Panc1 (cell line): ENCODE results near the gene MAGI3. TPM values are rescaled to one million over a fixed set of nuclear protein-coding genes. Genes with fewer than 3 reads are reported as not detected.

Experiments
- ATAC-seq: fragments of 200-7000 bp; cut with Tn5 transposase; 2 replicates; pipeline ENCODE4 v1.9.1; 2020; ENCODE audit warnings: mild to moderate bottlenecking, moderate library complexity
- BruUV-seq: library from RNA; stranded (reverse); fragments of 400-500 nt; replicated peaks from 2 replicates; lab custom pipeline; 2021; lab: Mats Ljungman, UMichigan
- CTCF ChIA-PET: fragments of 300-600 bp; sonication (Branson Sonifier 250); formaldehyde crosslinking; loops from one replicate; lab custom pipeline; 2022; ENCODE audit warnings: antibody characterized with exemption; lab: Charles Lee
- POLR2A ChIA-PET: fragments of 300-600 bp; sonication (Branson Sonifier 250); formaldehyde crosslinking; loops from one replicate; lab custom pipeline; 2022; ENCODE audit warnings: antibody characterized with exemption; lab: Charles Lee
- DNase-seq: peaks from one replicate; pipeline ENCODE4 v3.0.0-alpha.2; 2010; ENCODE audit warnings: low read depth, low spot score
- H3K27ac ChIP-seq: 2 replicates; pipeline ENCODE4 v1.5.1; 2011; ENCODE audit warnings: mild to moderate bottlenecking, low read length, inconsistent platforms
- H3K27me3 ChIP-seq: fragments of 200-500 bp; sonication (Bioruptor generic); 2 replicates; pipeline ENCODE4 v1.6.0; 2014; ENCODE audit warnings: low read length, inconsistent platforms; ENCODE audit not compliant: control insufficient read depth, insufficient read depth
- H3K36me3 ChIP-seq: fragments of 200-500 bp; sonication (Bioruptor generic); 2 replicates; pipeline ENCODE4 v1.5.1; 2014; ENCODE audit warnings: inconsistent platforms, mild to moderate bottlenecking, low read length, moderate library complexity; ENCODE audit not compliant: control insufficient read depth, insufficient read depth
- H3K4me1 ChIP-seq: 2 replicates; pipeline ENCODE4 v1.5.1; 2011; ENCODE audit warnings: inconsistent platforms, mild to moderate bottlenecking, low read length, moderate library complexity; ENCODE audit not compliant: control insufficient read depth, insufficient read depth
- H3K4me3 ChIP-seq, 2 experiments: 2 replicates each; pipeline ENCODE4 v1.5.1; 2011 to 2012; ENCODE audit warnings: low read depth in 2 of 2, low read length in 2 of 2, mild to moderate bottlenecking in 2 of 2, inconsistent platforms in 1 of 2, moderate library complexity in 1 of 2
- H3K9me3 ChIP-seq: fragments of 200-500 bp; sonication (Bioruptor generic); 2 replicates; pipeline ENCODE4 v1.5.1; 2014; ENCODE audit warnings: low read depth, mild to moderate bottlenecking, inconsistent platforms, low read length, moderate library complexity; ENCODE audit not compliant: control insufficient read depth, insufficient read depth
- POLR2AphosphoS5 ChIP-seq: IDR thresholded peaks from 2 replicates; pipeline ENCODE4 v1.6.1; 2012; ENCODE audit warnings: mild to moderate bottlenecking, low read depth, low read length, moderate library complexity
- SIN3A ChIP-seq: IDR thresholded peaks from 2 replicates; pipeline ENCODE4 v1.6.1; 2012; ENCODE audit warnings: low read depth, mild to moderate bottlenecking, low read length, moderate library complexity, borderline replicate concordance; ENCODE audit not compliant: insufficient read depth
- TCF7L2 ChIP-seq: IDR thresholded peaks from 2 replicates; pipeline ENCODE4 v1.6.1; 2011; ENCODE audit warnings: mild to moderate bottlenecking, low read depth, low read length, inconsistent platforms
- in situ Hi-C: cut with HindIII; loops from 2 replicates; pipeline ENCODE4 v1.10.0; 2016; ENCODE audit warnings: low sequenced_read_pairs, low pct_unique_long_range_greater_than_20kb
- intact Hi-C: fragments of 100-400 bp; cut with micrococcal nuclease; formaldehyde crosslinking; loops from one replicate; pipeline ENCODE4 v1.10.0; 2022; ENCODE audit not compliant: unreplicated experiment
- total RNA-seq: library from RNA; stranded (reverse); gene quantifications from one replicate; pipeline ENCODE4 v1.2.1, GENCODE V29; 2021; ENCODE audit not compliant: unreplicated experiment
- TF ChIP-seq, protein P1 (sequence below), 2 experiments: IDR thresholded peaks; 2 replicates each; pipeline ENCODE4 v1.6.1; 2011 to 2012; ENCODE audit warnings: low read depth in 2 of 2, control low read depth in 1 of 2, low read length in 1 of 2, mild to moderate bottlenecking in 1 of 2, moderate library complexity in 1 of 2; ENCODE audit not compliant: insufficient read depth in 1 of 2
- TF ChIP-seq, protein P2 (sequence below): fragments of 450-650 bp; IDR thresholded peaks from 2 replicates; pipeline ENCODE4 v1.5.1; 2017; ENCODE audit warnings: mild to moderate bottlenecking

Gene MAGI3
- total RNA-seq, 1 experiment from 2014 or later = 10.9 TPM

DNA sequence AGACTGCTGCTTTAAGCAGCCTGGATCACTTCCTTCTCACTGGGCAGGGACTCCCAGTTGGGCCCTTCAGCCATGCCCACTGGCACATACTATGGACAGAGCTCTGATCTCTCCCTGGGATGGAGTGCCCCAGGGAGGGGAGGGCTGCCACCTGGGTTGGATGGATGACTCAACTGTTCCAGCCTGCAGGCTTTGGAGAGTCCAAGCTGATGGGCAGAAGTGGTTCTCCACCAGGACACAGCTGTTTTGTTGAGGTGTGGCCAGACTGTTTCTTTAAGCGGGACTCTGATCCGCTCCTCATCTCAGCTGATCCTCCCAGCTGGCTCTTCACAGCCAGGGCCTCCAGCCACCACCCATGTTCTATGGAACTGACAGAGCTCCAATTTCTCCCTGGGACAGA lies 166.9 kb downstream of the MAGI3 start:
- H3K4me3 ChIP-seq = no peak overlapping the region
- in situ Hi-C loops = no loop called here
- intact Hi-C loops = no loop called here
- no peak overlapping the region for H3K27ac ChIP-seq
- POLR2A ChIA-PET = no interaction called here
- BruUV-seq = no TSS peak
- H3K4me1 ChIP-seq = no peaks in the 10 kb centered on the region
- DNase-seq (no peak), ATAC-seq (no peak)
- CTCF ChIA-PET = no interaction called here
- no peaks in the 10 kb centered on the region for H3K36me3 ChIP-seq
- no peaks in the 10 kb centered on the region for H3K27me3 ChIP-seq
- no peaks in the 10 kb centered on the region for H3K9me3 ChIP-seq
- TF ChIP-seq, protein P1, sequence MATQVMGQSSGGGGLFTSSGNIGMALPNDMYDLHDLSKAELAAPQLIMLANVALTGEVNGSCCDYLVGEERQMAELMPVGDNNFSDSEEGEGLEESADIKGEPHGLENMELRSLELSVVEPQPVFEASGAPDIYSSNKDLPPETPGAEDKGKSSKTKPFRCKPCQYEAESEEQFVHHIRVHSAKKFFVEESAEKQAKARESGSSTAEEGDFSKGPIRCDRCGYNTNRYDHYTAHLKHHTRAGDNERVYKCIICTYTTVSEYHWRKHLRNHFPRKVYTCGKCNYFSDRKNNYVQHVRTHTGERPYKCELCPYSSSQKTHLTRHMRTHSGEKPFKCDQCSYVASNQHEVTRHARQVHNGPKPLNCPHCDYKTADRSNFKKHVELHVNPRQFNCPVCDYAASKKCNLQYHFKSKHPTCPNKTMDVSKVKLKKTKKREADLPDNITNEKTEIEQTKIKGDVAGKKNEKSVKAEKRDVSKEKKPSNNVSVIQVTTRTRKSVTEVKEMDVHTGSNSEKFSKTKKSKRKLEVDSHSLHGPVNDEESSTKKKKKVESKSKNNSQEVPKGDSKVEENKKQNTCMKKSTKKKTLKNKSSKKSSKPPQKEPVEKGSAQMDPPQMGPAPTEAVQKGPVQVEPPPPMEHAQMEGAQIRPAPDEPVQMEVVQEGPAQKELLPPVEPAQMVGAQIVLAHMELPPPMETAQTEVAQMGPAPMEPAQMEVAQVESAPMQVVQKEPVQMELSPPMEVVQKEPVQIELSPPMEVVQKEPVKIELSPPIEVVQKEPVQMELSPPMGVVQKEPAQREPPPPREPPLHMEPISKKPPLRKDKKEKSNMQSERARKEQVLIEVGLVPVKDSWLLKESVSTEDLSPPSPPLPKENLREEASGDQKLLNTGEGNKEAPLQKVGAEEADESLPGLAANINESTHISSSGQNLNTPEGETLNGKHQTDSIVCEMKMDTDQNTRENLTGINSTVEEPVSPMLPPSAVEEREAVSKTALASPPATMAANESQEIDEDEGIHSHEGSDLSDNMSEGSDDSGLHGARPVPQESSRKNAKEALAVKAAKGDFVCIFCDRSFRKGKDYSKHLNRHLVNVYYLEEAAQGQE (IDR thresholded peaks at IDR 0.05; ENCODE audit: insufficient read depth in 1 of 2, low read depth in 2 of 2, low read length in 1 of 2) = no peak
- TF ChIP-seq TCF7L2 (no peak), POLR2AphosphoS5 (no peak), SIN3A (no peak)
- TF ChIP-seq, protein P2, sequence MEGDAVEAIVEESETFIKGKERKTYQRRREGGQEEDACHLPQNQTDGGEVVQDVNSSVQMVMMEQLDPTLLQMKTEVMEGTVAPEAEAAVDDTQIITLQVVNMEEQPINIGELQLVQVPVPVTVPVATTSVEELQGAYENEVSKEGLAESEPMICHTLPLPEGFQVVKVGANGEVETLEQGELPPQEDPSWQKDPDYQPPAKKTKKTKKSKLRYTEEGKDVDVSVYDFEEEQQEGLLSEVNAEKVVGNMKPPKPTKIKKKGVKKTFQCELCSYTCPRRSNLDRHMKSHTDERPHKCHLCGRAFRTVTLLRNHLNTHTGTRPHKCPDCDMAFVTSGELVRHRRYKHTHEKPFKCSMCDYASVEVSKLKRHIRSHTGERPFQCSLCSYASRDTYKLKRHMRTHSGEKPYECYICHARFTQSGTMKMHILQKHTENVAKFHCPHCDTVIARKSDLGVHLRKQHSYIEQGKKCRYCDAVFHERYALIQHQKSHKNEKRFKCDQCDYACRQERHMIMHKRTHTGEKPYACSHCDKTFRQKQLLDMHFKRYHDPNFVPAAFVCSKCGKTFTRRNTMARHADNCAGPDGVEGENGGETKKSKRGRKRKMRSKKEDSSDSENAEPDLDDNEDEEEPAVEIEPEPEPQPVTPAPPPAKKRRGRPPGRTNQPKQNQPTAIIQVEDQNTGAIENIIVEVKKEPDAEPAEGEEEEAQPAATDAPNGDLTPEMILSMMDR = no peak

DNA sequence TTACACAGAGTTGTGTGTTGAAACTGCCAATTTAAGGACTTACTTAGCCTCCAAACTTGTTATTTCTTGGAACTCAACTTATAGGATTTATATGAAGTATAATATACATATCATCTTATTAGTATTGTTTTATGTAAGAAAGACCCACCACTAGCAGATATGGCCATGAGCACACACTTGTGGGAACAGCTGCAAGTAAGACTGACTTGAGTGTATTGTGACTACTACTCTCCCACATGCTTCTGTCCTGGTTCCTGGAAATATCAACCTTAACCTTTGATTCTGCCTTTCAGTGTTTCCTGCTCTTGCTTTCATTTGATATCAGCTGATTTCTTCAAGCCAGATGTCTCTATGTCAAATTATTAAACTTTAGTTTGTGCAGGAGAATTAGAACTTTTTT lies 175.3 kb downstream of the MAGI3 start:
- H3K4me3 ChIP-seq = no peak overlapping the region
- no peak for TF ChIP-seq TCF7L2
- no peak for TF ChIP-seq SIN3A
- TF ChIP-seq, protein P1 (IDR thresholded peaks at IDR 0.05; ENCODE audit: insufficient read depth in 1 of 2, low read depth in 2 of 2, low read length in 1 of 2) = no peak
- TF ChIP-seq, protein P2 = no peak
- no peak for TF ChIP-seq POLR2AphosphoS5
- 0 out of 2 replicates have a peak, but pooled peaks cover 8% of the 10 kb centered on the region for H3K9me3 ChIP-seq
- H3K4me1 ChIP-seq = no peaks in the 10 kb centered on the region
- no peak overlapping the region for H3K27ac ChIP-seq
- in situ Hi-C loops = no loop called here
- H3K36me3 ChIP-seq = no peaks in the 10 kb centered on the region
- intact Hi-C loops = no loop called here
- BruUV-seq = no TSS peak
- no peak for DNase-seq
- POLR2A ChIA-PET = no interaction called here
- CTCF ChIA-PET = no interaction called here
- H3K27me3 ChIP-seq = no peaks in the 10 kb centered on the region
- ATAC-seq = no peak
